ENCODE measurements around the gene ARHGDIB. TPM values are rescaled to one million over a fixed set of nuclear protein-coding genes. Genes with fewer than 3 reads are reported as not detected.

Gene ARHGDIB
- polyA plus RNA-seq, 1 experiment = 8.9 TPM

- H3K27ac ChIP-seq (ENCODE audit: low read depth, low read length) = no peak overlapping the region
- TF ChIP-seq, protein P1, sequence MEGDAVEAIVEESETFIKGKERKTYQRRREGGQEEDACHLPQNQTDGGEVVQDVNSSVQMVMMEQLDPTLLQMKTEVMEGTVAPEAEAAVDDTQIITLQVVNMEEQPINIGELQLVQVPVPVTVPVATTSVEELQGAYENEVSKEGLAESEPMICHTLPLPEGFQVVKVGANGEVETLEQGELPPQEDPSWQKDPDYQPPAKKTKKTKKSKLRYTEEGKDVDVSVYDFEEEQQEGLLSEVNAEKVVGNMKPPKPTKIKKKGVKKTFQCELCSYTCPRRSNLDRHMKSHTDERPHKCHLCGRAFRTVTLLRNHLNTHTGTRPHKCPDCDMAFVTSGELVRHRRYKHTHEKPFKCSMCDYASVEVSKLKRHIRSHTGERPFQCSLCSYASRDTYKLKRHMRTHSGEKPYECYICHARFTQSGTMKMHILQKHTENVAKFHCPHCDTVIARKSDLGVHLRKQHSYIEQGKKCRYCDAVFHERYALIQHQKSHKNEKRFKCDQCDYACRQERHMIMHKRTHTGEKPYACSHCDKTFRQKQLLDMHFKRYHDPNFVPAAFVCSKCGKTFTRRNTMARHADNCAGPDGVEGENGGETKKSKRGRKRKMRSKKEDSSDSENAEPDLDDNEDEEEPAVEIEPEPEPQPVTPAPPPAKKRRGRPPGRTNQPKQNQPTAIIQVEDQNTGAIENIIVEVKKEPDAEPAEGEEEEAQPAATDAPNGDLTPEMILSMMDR (IDR thresholded peaks at IDR 0.05; ENCODE audit: low read depth, low read length) = no peak
- ChIA-PET CTCF (interaction anchor here (0.6 to 0.7 kb wide), 2 partner anchors 18 to 53 kb away, joined by 3 read pairs; no protein-coding TSS in a partner anchor), POLR2A (no interaction called here)
- H3K27me3 ChIP-seq (ENCODE audit: control insufficient read depth, insufficient read depth, low read length) = no peaks in the 10 kb centered on the region
- no peak for DNase-seq (ENCODE audit: low read depth, low spot score)
- H3K9me3 ChIP-seq (ENCODE audit: control insufficient read depth, insufficient read depth, low read length) = no peaks in the 10 kb centered on the region
- H3K4me3 ChIP-seq (ENCODE audit: low read depth, low read length) = no peak overlapping the region
These were observed 30.0 kb downstream of the ARHGDIB start for GRCh38 chr12:14931359-14931758.

DNA sequence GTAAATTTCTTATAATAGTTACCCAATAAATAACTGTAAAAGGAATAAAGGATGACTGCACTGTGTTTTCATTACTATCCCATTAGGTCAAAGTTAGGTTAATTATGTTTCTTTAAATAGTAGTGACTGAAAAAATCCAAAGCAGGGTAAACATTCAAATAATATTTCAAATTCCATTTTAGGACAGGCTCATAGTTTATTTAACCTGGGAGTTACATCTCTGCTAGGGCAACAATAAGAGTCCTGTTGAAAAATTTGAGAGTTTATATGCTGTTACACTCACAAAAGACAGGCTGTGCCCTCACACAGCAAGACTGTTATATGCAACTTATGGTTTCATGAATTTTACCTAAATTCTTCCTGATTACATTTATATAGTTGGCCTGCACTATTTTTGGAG is 31.1 kb downstream of the ARHGDIB start:
- no peak overlapping the region for H3K27ac ChIP-seq (ENCODE audit: low read depth, low read length)
- TF ChIP-seq, protein P1 (IDR thresholded peaks at IDR 0.05; ENCODE audit: low read depth, low read length) = no peak
- no peaks in the 10 kb centered on the region for H3K9me3 ChIP-seq (ENCODE audit: control insufficient read depth, insufficient read depth, low read length)
- POLR2A ChIA-PET = no interaction called here
- no peak overlapping the region for H3K4me3 ChIP-seq (ENCODE audit: low read depth, low read length)
- CTCF ChIA-PET = interaction anchor here (1.4 kb wide), 1 partner anchor 40 kb away, joined by 3 read pairs; no protein-coding TSS in a partner anchor
- no peak for DNase-seq (ENCODE audit: low read depth, low spot score)
- no peaks in the 10 kb centered on the region for H3K27me3 ChIP-seq (ENCODE audit: control insufficient read depth, insufficient read depth, low read length)

DNA sequence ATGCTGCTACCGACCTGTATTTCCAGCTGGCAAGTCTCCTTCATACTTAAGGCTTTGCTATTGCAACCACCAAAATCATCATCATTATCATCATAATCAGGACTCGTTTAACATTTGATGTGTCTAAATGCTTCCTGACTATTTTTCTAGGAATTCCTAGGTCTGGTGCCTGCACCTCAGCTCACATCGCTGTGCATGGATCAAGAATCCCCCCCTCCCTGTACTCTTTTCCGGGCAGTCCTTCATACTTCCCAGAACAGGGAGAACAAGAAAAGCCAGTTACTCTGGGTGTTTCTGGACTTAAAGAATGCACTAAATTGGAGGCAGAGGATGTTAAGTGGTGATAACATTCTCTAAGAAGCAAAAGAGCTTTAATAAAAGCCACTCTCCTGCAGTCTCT is 32.5 kb downstream of the ARHGDIB start:
- Histone ChIP-seq H3K27ac (ENCODE audit: low read depth, low read length) (no peak overlapping the region), H3K9me3 (ENCODE audit: control insufficient read depth, insufficient read depth, low read length) (no peaks in the 10 kb centered on the region), H3K27me3 (ENCODE audit: control insufficient read depth, insufficient read depth, low read length) (no peaks in the 10 kb centered on the region), H3K4me3 (ENCODE audit: low read depth, low read length) (no peak overlapping the region)
- no peak for DNase-seq (ENCODE audit: low read depth, low spot score)
- ChIA-PET POLR2A (no interaction called here), CTCF (interaction anchor here (0.7 kb wide), 1 partner anchor 38 kb away, joined by 4 read pairs; no protein-coding TSS in a partner anchor)
- TF ChIP-seq, protein P1 (IDR thresholded peaks at IDR 0.05; ENCODE audit: low read depth, low read length) = no peak

DNA sequence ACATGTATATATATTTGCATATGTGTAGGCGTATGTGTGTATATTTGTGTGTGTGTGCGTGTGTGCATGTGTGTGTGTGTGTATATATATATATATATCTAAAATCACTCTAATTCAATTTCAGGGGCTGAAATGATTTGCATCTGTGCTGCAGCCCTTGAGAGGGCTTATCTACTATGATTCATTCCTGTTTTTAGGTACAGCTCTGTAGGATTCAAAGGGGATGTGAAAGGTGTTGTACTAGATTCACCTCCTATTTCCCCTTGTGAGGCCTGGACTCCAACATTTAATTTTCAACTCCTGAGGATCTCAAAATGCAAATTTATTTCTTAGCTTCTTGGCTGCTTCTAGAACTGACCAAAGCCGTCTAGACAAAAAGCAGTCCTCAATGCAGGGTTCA is 34.1 kb downstream of the ARHGDIB start:
- TF ChIP-seq, protein P1 (IDR thresholded peaks at IDR 0.05; ENCODE audit: low read depth, low read length) = no peak
- ChIA-PET CTCF (no interaction called here), POLR2A (no interaction called here)

DNA sequence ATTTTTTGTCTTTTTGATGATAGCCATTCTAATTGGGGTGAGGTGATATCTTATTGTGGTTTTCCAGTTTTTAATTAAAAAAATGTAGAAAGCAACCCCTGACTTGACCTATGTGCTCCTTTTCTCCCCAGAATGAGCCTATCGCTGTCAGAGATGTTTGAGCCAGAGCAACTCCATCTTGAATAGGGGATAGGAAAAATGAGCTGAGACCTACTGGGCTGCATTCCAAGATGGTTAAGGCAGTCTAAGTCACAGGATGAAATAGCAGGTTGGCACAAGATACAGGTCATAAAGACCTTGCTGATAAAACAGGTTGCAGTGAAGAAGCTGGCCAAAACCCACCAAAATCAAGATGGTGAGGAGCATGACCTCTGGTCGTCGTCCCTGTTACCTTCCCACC is 36.9 kb downstream of the ARHGDIB start:
- POLR2A ChIA-PET = no interaction called here
- no peak overlapping the region for H3K27ac ChIP-seq (ENCODE audit: low read depth, low read length)
- TF ChIP-seq, protein P1 (IDR thresholded peaks at IDR 0.05; ENCODE audit: low read depth, low read length) = no peak
- DNase-seq (ENCODE audit: low read depth, low spot score) = no peak
- no peaks in the 10 kb centered on the region for H3K9me3 ChIP-seq (ENCODE audit: control insufficient read depth, insufficient read depth, low read length)
- H3K27me3 ChIP-seq (ENCODE audit: control insufficient read depth, insufficient read depth, low read length) = no peaks in the 10 kb centered on the region
- H3K4me3 ChIP-seq (ENCODE audit: low read depth, low read length) = no peak overlapping the region
- CTCF ChIA-PET = no interaction called here

More for the DNA sequence above, 34.1 kb downstream of the ARHGDIB start:
- no peak overlapping the region for H3K27ac ChIP-seq (ENCODE audit: low read depth, low read length)
- H3K4me3 ChIP-seq (ENCODE audit: low read depth, low read length) = no peak overlapping the region
- no peaks in the 10 kb centered on the region for H3K27me3 ChIP-seq (ENCODE audit: control insufficient read depth, insufficient read depth, low read length)
- DNase-seq (ENCODE audit: low read depth, low spot score) = no peak
- no peaks in the 10 kb centered on the region for H3K9me3 ChIP-seq (ENCODE audit: control insufficient read depth, insufficient read depth, low read length)
